ENCODE data around the gene S1PR1.

- TF ChIP-seq POLR2AphosphoS5 (IDR thresholded peaks at IDR 0.05; ENCODE audit: low read depth, low read length), result no peak
- no peak for TF ChIP-seq SIN3A (IDR thresholded peaks at IDR 0.05; ENCODE audit: borderline replicate concordance, insufficient read depth, low read length)
Measured at GRCh38 chr1:101235696-101236515, 913 bp upstream of the S1PR1 start.
